ENCODE data around the gene OLA1. TPM values are rescaled to one million over a fixed set of nuclear protein-coding genes. Genes with fewer than 3 reads are reported as not detected.

The OLA1 gene
- total RNA-seq, 1 experiment from 2014 or later, result 126 TPM

DNA sequence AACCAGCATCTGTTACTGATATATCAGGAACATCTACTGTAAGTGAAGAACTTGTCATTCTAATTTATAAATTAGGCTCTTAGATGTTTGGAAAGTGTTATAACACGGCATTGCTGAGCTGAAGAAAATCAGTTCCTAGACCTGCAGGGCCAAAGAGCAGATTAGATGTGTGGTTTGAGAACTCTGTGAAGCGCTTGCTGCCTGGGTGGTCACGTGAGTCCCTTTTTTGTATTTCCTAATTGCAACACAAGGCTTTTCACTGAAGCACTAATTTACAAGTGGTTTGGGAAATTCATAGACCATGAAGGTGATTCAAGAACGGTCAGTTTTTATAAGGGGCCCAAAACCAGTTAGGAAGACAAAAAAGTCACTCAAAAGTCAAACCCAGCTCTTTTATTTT lies 176.3 kb downstream of the OLA1 start:
- ATAC-seq, result no peak
- TF ChIP-seq POLR2AphosphoS5 (IDR thresholded peaks at IDR 0.05; ENCODE audit: low read depth, low read length) (no peak), SIN3A (IDR thresholded peaks at IDR 0.05; ENCODE audit: borderline replicate concordance, insufficient read depth, low read depth, low read length) (no peak), TCF7L2 (IDR thresholded peaks at IDR 0.05; ENCODE audit: low read depth, low read length) (no peak)
- TF ChIP-seq, protein P1, sequence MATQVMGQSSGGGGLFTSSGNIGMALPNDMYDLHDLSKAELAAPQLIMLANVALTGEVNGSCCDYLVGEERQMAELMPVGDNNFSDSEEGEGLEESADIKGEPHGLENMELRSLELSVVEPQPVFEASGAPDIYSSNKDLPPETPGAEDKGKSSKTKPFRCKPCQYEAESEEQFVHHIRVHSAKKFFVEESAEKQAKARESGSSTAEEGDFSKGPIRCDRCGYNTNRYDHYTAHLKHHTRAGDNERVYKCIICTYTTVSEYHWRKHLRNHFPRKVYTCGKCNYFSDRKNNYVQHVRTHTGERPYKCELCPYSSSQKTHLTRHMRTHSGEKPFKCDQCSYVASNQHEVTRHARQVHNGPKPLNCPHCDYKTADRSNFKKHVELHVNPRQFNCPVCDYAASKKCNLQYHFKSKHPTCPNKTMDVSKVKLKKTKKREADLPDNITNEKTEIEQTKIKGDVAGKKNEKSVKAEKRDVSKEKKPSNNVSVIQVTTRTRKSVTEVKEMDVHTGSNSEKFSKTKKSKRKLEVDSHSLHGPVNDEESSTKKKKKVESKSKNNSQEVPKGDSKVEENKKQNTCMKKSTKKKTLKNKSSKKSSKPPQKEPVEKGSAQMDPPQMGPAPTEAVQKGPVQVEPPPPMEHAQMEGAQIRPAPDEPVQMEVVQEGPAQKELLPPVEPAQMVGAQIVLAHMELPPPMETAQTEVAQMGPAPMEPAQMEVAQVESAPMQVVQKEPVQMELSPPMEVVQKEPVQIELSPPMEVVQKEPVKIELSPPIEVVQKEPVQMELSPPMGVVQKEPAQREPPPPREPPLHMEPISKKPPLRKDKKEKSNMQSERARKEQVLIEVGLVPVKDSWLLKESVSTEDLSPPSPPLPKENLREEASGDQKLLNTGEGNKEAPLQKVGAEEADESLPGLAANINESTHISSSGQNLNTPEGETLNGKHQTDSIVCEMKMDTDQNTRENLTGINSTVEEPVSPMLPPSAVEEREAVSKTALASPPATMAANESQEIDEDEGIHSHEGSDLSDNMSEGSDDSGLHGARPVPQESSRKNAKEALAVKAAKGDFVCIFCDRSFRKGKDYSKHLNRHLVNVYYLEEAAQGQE (IDR thresholded peaks at IDR 0.05; ENCODE audit: insufficient read depth in 1 of 2, low read depth in 2 of 2, low read length in 1 of 2), result no peak
- TF ChIP-seq, protein P2, sequence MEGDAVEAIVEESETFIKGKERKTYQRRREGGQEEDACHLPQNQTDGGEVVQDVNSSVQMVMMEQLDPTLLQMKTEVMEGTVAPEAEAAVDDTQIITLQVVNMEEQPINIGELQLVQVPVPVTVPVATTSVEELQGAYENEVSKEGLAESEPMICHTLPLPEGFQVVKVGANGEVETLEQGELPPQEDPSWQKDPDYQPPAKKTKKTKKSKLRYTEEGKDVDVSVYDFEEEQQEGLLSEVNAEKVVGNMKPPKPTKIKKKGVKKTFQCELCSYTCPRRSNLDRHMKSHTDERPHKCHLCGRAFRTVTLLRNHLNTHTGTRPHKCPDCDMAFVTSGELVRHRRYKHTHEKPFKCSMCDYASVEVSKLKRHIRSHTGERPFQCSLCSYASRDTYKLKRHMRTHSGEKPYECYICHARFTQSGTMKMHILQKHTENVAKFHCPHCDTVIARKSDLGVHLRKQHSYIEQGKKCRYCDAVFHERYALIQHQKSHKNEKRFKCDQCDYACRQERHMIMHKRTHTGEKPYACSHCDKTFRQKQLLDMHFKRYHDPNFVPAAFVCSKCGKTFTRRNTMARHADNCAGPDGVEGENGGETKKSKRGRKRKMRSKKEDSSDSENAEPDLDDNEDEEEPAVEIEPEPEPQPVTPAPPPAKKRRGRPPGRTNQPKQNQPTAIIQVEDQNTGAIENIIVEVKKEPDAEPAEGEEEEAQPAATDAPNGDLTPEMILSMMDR (IDR thresholded peaks at IDR 0.05), result no peak
- no peaks in the 10 kb centered on the region for H3K4me1 ChIP-seq (ENCODE audit: control insufficient read depth, insufficient read depth, low read length)
- H3K27me3 ChIP-seq (ENCODE audit: control insufficient read depth, insufficient read depth, low read length), result no peaks in the 10 kb centered on the region
- in situ Hi-C loops (cut with HindIII; ENCODE audit: low pct_unique_long_range_greater_than_20kb, low sequenced_read_pairs) (no loop called here), intact Hi-C loops (cut with micrococcal nuclease; ENCODE audit: unreplicated experiment) (no loop called here)
- no peak overlapping the region for H3K27ac ChIP-seq (ENCODE audit: low read length)
- no peak for DNase-seq (ENCODE audit: low read depth, low spot score)
- ChIA-PET CTCF (no interaction called here), POLR2A (no interaction called here)
- no TSS peak for BruUV-seq (replicated peaks)
- no peaks in the 10 kb centered on the region for H3K9me3 ChIP-seq (ENCODE audit: control insufficient read depth, insufficient read depth, low read depth, low read length)
- H3K4me3 ChIP-seq (ENCODE audit: low read depth in 2 of 2, low read length in 2 of 2), result no peak overlapping the region
- H3K36me3 ChIP-seq (ENCODE audit: control insufficient read depth, insufficient read depth, low read length), result peaks cover 3% of the 10 kb centered on the region; the same call in 1 of the 2 replicates

DNA sequence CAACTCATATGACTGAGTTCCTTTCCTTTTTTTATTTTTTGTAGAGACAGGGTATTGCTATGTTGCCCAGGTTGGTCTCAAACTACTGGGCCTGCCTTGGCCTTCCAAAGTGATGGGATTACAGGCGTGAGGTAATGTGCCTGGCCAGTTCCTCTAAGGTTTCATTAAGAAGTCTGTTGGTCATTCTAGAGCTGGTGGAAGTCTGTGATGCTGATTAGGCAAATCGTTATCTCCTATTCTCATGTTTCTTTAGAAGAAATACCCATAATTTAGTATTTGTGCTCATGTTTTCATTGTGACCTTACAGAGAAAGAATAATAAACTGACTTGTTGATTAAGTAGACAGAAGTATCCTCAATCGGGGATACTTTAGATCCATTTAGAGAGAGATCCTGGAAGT lies 177.0 kb downstream of the OLA1 start:
- no peaks in the 10 kb centered on the region for H3K9me3 ChIP-seq (ENCODE audit: control insufficient read depth, insufficient read depth, low read depth, low read length)
- H3K36me3 ChIP-seq (ENCODE audit: control insufficient read depth, insufficient read depth, low read length), result peaks cover 3% of the 10 kb centered on the region; the same call in 1 of the 2 replicates
- no peaks in the 10 kb centered on the region for H3K4me1 ChIP-seq (ENCODE audit: control insufficient read depth, insufficient read depth, low read length)
- in situ Hi-C loops (cut with HindIII; ENCODE audit: low pct_unique_long_range_greater_than_20kb, low sequenced_read_pairs), result no loop called here
- H3K4me3 ChIP-seq (ENCODE audit: low read depth in 2 of 2, low read length in 2 of 2), result no peak overlapping the region
- TF ChIP-seq TCF7L2 (IDR thresholded peaks at IDR 0.05; ENCODE audit: low read depth, low read length) (no peak), POLR2AphosphoS5 (IDR thresholded peaks at IDR 0.05; ENCODE audit: low read depth, low read length) (no peak), SIN3A (IDR thresholded peaks at IDR 0.05; ENCODE audit: borderline replicate concordance, insufficient read depth, low read depth, low read length) (no peak)
- TF ChIP-seq, protein P1 (IDR thresholded peaks at IDR 0.05; ENCODE audit: insufficient read depth in 1 of 2, low read depth in 2 of 2, low read length in 1 of 2), result no peak
- TF ChIP-seq, protein P2 (IDR thresholded peaks at IDR 0.05), result no peak
- no peak for DNase-seq (ENCODE audit: low read depth, low spot score)
- H3K27me3 ChIP-seq (ENCODE audit: control insufficient read depth, insufficient read depth, low read length), result no peaks in the 10 kb centered on the region
- no TSS peak for BruUV-seq (replicated peaks)
- ChIA-PET POLR2A (no interaction called here), CTCF (no interaction called here)
- intact Hi-C loops (cut with micrococcal nuclease; ENCODE audit: unreplicated experiment), result no loop called here
- ATAC-seq, result no peak
- no peak overlapping the region for H3K27ac ChIP-seq (ENCODE audit: low read length)
